MCF 10A (cell line): ENCODE data around the gene ADARB2. TPM values are rescaled to one million over a fixed set of nuclear protein-coding genes. Genes with fewer than 3 reads are reported as not detected.

Source experiments
- BruUV-seq: library from RNA; stranded (reverse); fragments of 400-500 nt; replicated peaks from 2 replicates; lab custom pipeline; 2021; lab: Mats Ljungman, UMichigan
- CTCF ChIA-PET: fragments of 300-600 bp; sonication (Branson Sonifier 250); formaldehyde crosslinking; extraction: SDS; loops from one replicate; lab custom pipeline; 2021; ENCODE audit warnings: antibody characterized with exemption, inconsistent platforms; lab: Yijun Ruan, JAX
- POLR2A ChIA-PET: fragments of 300-600, 350-650 bp; sonication (Branson Sonifier 250); formaldehyde crosslinking; extraction: SDS; loops from one replicate; lab custom pipeline; 2020; ENCODE audit warnings: antibody characterized with exemption, inconsistent platforms; lab: Yijun Ruan, JAX
- DNase-seq: peaks from one replicate; pipeline ENCODE4 v3.0.0-alpha.2; 2018; ENCODE audit not compliant: unreplicated experiment
- H3K27ac Mint-ChIP-seq: one replicate; pipeline ENCODE4 v1.8.0; 2022; ENCODE audit warnings: mild to moderate bottlenecking, low read depth, mixed read lengths; ENCODE audit not compliant: unreplicated experiment
- H3K27me3 Mint-ChIP-seq: one replicate; pipeline ENCODE4 v1.8.0; 2022; ENCODE audit warnings: mixed read lengths; ENCODE audit not compliant: insufficient read depth, unreplicated experiment
- H3K36me3 Mint-ChIP-seq: one replicate; pipeline ENCODE4 v1.8.0; 2022; ENCODE audit warnings: mild to moderate bottlenecking, moderate library complexity, mixed read lengths; ENCODE audit not compliant: insufficient read depth, unreplicated experiment
- H3K4me1 Mint-ChIP-seq: one replicate; pipeline ENCODE4 v1.8.0; 2022; ENCODE audit warnings: mixed read lengths; ENCODE audit not compliant: insufficient read depth, unreplicated experiment
- H3K4me3 Mint-ChIP-seq: one replicate; pipeline ENCODE4 v1.8.0; 2022; ENCODE audit warnings: mild to moderate bottlenecking, moderate library complexity, mixed read lengths; ENCODE audit not compliant: unreplicated experiment
- H3K9me3 Mint-ChIP-seq: one replicate; pipeline ENCODE4 v1.8.0; 2022; ENCODE audit warnings: mixed read lengths; ENCODE audit not compliant: unreplicated experiment
- intact Hi-C: fragments of 100-400 bp; cut with micrococcal nuclease; formaldehyde crosslinking; loops from 2 replicates; pipeline ENCODE4 v1.14.1; 2022
- total RNA-seq: library from RNA; stranded (reverse); gene quantifications from 2 replicates; pipeline ENCODE4 v1.2.3, GENCODE V29; 2022
- TF ChIP-seq, protein P1 (sequence below): fragments of 200-600 bp; IDR thresholded peaks from one replicate; pipeline ENCODE4 v1.8.0; 2022; ENCODE audit warnings: antibody characterized with exemption, mild to moderate bottlenecking; ENCODE audit not compliant: unreplicated experiment

Gene ADARB2
- total RNA-seq, 1 experiment from 2014 or later, result 0.96 TPM

DNA sequence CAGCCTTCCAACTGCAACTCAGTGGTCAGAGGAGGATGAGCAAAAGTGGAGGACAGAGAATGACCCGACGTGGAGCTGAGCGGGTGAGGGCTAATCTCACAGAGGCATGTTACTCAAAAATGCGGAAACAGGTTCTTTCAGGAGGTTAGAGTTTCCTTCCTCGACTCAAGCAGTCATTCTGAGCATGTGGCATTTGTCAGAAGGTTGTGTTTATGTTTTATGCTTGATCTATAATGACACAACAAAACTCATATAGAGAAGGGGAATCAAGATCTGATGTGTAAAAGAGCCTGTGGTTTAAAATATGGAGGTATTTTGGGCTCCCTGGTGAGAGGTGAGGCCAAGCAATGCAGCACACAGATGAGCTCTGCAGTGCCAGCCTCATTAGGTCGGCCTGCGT, 311.4 kb downstream of the ADARB2 start:
- no TSS peak for BruUV-seq
- TF ChIP-seq, protein P1, sequence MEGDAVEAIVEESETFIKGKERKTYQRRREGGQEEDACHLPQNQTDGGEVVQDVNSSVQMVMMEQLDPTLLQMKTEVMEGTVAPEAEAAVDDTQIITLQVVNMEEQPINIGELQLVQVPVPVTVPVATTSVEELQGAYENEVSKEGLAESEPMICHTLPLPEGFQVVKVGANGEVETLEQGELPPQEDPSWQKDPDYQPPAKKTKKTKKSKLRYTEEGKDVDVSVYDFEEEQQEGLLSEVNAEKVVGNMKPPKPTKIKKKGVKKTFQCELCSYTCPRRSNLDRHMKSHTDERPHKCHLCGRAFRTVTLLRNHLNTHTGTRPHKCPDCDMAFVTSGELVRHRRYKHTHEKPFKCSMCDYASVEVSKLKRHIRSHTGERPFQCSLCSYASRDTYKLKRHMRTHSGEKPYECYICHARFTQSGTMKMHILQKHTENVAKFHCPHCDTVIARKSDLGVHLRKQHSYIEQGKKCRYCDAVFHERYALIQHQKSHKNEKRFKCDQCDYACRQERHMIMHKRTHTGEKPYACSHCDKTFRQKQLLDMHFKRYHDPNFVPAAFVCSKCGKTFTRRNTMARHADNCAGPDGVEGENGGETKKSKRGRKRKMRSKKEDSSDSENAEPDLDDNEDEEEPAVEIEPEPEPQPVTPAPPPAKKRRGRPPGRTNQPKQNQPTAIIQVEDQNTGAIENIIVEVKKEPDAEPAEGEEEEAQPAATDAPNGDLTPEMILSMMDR, result no peak
- no peak overlapping the region for H3K27ac Mint-ChIP-seq

DNA sequence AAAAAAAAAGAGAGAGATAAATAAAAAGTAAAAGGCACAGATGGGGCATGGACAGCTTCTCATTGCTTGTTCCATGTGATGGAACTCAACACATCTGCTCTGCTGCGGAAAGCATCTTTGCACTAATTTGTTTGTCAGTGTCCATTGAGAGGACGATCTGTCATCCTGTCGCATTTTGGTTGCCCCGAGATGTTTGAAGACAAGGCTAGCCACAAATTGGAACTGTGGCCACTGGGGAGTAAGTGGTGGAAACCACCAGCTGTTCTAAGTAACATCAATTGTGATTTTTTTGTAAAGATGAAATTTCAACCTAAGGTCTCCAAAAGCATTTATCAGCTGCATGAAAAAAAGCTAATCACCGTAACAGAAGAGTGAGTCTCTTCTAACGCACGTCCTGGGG, 312.7 kb downstream of the ADARB2 start:
- ChIA-PET POLR2A (interaction anchor here (0.7 kb wide), 1 partner anchor 21 kb away, joined by 3 read pairs; no protein-coding TSS in a partner anchor), CTCF (no interaction called here)
- H3K27ac Mint-ChIP-seq, result no peak overlapping the region
- intact Hi-C loops, result loop anchor here (10.0 kb wide), 1 partner anchor 1550 kb away; no protein-coding TSS in a partner anchor
- BruUV-seq, result no TSS peak
- no peak overlapping the region for H3K4me3 Mint-ChIP-seq
- TF ChIP-seq, protein P1, result no peak
- no peak for DNase-seq
- peaks cover 4% of the 10 kb centered on the region for H3K9me3 Mint-ChIP-seq
- peaks cover 6% of the 10 kb centered on the region for H3K4me1 Mint-ChIP-seq
- H3K27me3 Mint-ChIP-seq, result peaks cover 38% of the 10 kb centered on the region
- H3K36me3 Mint-ChIP-seq, result no peaks in the 10 kb centered on the region

More for the DNA sequence above, 311.4 kb downstream of the ADARB2 start:
- Mint-ChIP-seq H3K9me3 (peaks cover 12% of the 10 kb centered on the region), H3K27me3 (peaks cover 38% of the 10 kb centered on the region), H3K36me3 (no peaks in the 10 kb centered on the region), H3K4me3 (no peak overlapping the region), H3K4me1 (no peaks in the 10 kb centered on the region)
- intact Hi-C loops, result loop anchor here (10.0 kb wide), 1 partner anchor 1549 kb away; no protein-coding TSS in a partner anchor
- DNase-seq, result no peak
- ChIA-PET CTCF (interaction anchor here (0.7 kb wide), 1 partner anchor 1082 kb away, joined by 3 read pairs; no protein-coding TSS in a partner anchor), POLR2A (no interaction called here)

DNA sequence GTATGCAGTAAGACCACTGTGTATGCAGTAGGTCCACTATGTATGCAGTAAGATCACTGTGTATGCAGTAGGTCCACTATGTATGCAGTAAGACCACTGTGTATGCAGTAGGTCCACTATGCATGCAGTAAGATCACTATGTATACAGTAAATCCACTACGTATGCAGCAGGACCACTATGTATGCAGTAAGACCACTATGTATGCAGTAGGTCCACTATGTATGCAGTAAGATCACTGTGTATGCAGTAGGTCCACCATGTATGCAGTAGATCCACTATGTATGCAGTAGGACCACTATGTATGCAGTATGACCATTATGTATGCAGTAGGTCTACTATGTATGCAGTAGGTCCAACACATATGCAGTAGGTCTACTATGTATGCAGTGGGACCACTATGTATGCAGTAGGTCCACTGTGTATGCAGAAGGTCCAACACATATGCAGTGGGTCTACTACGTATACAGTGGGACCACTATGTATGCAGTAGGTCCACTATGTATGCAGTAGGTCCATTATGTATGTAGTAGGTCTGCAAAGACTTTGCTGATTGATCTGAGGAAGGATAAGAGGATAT, 313.6 kb downstream of the ADARB2 start:
- intact Hi-C loops, result loop anchor here (10.0 kb wide), 1 partner anchor 1551 kb away; no protein-coding TSS in a partner anchor
- DNase-seq, result no peak
- Mint-ChIP-seq H3K27me3 (peaks cover 38% of the 10 kb centered on the region), H3K27ac (no peak overlapping the region), H3K9me3 (no peaks in the 10 kb centered on the region), H3K4me1 (peaks cover 6% of the 10 kb centered on the region), H3K36me3 (no peaks in the 10 kb centered on the region), H3K4me3 (no peak overlapping the region)
- ChIA-PET POLR2A (no interaction called here), CTCF (no interaction called here)
- BruUV-seq, result no TSS peak
- TF ChIP-seq, protein P1, result no peak

DNA sequence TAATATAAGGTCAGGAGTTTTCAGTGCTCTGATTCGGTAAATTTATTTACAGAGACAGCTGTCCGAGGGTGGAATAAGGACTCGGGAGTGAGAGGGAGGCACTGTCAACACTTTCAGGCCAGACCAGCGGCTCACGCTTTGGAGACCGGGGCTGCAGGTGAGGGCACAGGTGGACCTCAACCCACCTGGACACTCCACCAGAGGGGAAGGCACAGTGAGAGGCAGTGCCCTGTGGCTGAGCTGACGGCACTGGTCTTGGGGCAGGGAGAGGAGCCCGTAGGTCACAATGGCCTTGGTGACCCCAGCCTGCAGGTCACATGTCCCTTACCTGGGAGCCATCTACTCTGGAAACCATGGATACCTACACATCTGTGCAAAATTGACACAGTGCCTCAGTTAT, 315.1 kb downstream of the ADARB2 start:
- Mint-ChIP-seq H3K9me3 (no peaks in the 10 kb centered on the region), H3K27me3 (peaks cover 34% of the 10 kb centered on the region), H3K4me3 (no peak overlapping the region), H3K27ac (no peak overlapping the region), H3K4me1 (peaks cover 6% of the 10 kb centered on the region), H3K36me3 (no peaks in the 10 kb centered on the region)
- intact Hi-C loops, result loop anchor here (10.0 kb wide), 1 partner anchor 1553 kb away; no protein-coding TSS in a partner anchor
- POLR2A ChIA-PET, result no interaction called here
- TF ChIP-seq, protein P1, result no peak
- DNase-seq, result no peak
- CTCF ChIA-PET, result interaction anchor here (1.5 to 2.5 kb wide), 5 partner anchors 10 to 1621 kb away, joined by 3 to 16 read pairs (median 11); no protein-coding TSS in a partner anchor
- no TSS peak for BruUV-seq
